HG03039 (cell line): Measurements from ENCODE around the gene AKR7A2.
"Not testable (repeated sequence)": the region's sequence is repeated elsewhere in the genome, so short reads cannot be mapped to it uniquely, and the experiment has no call there.

ENCODE experiments used
- ATAC-seq: cut with Tn5 transposase; IDR thresholded peaks from one replicate; pipeline ENCODE4 v1.9.1; 2021; ENCODE audit warnings: mild to moderate bottlenecking, moderate library complexity; ENCODE audit not compliant: unreplicated experiment

AKR7A2 gene

DNA sequence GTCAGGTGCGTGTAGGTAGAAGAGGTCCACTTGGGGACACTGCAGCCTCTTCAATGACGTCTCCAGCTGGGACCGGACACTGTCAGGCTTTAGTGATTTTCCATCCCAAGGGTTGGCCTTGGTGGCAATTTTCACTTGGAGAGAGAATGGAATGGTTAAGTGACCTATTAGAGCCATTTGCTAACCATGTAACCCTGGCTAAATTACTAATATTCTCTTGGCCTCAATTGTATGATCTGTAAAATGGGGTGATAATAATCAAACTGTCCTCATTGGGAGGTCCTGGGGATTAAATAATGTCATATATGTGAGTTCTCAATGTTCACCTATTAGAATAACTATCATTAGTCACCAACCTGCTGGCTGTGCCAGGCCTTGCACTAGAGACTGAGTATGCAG is 3.4 kb downstream of the AKR7A2 start:
- ATAC-seq: no peak

- no peak for ATAC-seq
Measured at GRCh38 chr1:19307794-19308508, 4.0 kb downstream of the AKR7A2 start.

DNA sequence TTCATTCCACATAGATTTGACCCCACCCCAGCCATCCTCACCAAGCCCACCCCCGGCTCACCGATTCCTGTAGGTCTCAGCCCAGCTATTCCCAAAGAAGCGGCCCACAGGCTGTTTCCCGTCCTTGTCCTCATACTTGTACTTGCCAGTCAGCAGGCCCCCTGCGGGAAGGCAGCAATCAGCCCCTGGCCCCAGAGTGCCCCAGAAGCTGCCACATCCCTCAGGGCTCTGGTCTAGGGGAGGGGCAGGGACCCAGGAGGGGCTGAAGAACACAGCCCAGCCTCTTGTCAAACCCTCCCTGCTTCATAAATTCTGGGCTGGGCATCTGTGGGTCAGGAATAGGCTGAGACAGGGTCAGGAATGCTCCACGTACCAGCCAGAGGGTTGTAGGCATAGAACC is 5.0 kb downstream of the AKR7A2 start:
- ATAC-seq: no peak

- ATAC-seq: no peak
Measured at GRCh38 chr1:19305880-19306279, 6.1 kb downstream of the AKR7A2 start.

GRCh38 chr1:19304081-19304480 is 7.9 kb downstream of the AKR7A2 start:
- not testable (repeated sequence) for ATAC-seq

- ATAC-seq: no peak
Measured at GRCh38 chr1:19300211-19300610, 11.7 kb downstream of the AKR7A2 start.

GRCh38 chr1:19294638-19295037 is 17.3 kb downstream of the AKR7A2 start:
- no peak for ATAC-seq

DNA sequence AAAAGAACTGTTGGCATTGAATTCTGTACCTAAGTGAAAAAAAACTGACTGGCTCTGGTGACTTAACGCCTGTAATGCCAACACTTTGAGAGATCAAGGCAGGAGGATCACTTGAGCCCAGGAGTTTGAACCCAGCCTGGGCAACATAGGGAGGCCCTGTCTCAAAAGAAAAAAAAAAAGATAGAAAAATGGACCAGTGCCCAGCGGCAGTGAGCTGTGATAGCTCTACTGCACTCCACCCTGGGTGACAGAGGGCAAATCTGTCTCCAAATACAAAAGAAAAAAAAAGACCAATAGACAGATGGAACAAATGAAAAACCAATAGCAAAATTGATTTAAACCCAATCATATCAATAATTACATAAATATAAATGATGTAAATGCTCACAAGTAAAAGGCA is 22.7 kb downstream of the AKR7A2 start:
- ATAC-seq: no peak

DNA sequence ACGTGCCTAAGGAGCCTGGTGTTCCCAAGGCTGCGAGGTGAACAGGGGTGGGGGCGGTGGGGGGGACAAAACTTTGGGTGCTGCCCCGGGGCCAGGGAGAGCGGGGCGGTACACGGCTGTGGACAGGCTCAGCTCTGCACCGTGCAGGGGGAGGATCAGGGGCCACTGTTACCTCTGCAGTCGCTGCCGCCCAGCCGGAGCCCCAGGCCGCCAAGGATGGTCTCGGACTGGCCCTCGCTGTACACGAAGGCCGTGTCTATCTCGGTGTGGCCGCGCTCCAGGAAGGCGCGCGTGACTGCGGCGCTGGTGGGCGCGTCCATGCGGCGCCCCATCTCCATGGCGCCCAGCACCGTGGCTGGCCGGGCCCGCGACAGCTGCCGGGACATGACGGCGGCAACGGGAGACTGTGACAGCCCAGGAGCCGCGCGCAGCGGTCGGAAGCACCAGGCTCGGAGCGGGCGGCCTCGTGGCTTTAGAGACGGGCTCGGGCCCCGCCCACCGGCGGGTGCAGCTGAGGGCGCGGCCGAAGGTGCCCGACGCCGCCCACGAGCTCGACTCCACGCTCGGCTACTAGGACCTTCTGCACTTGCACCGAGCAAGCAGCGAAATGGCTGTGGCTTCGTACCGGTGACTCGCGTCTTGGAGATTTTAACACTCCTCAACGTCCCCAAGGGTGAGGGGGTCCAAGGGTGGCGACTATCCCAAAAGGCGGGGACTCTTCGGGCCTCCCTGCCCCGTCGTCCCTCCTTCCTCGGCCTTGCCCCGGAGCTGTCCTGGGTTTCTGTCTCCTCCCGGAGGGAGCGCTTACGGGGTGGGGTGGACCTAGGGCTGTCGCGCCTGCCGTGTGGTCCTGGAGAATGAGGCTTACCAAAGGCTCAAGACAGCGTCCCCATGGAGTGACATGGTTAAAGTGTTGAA is 23.4 kb downstream of the AKR7A2 start, which contains the start of gene AKR7A3:
Gene AKR7A3 (minus strand): TSS at position 447 of the 918 bp plus-strand sequence. CDS start 61 bp downstream, at position 386.
- not testable (repeated sequence) for ATAC-seq

- no peak for ATAC-seq
Measured at GRCh38 chr1:19287436-19288185, 24.3 kb downstream of the AKR7A2 start.

- ATAC-seq: not testable (repeated sequence)
Measured at GRCh38 chr1:19285807-19286206, 26.1 kb downstream of the AKR7A2 start.

DNA sequence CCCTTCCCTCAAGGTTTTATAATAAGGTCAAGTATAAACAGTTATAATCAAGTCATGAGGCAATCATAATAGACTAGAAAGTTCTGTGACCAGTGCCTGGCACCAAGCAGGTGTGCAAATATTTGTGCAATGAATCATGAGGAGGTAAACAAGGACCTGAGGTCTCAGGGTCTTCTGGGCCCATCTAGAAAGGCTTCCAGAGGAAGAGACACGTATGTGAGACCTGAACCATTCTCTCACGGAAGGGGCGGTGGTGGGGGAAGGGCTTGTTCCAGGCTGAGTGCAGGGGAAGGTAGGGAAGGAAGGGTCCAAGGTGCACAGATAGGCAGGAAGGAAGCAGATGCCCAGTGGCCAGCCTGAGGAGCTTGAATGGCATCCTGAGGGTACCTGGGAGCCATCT is 26.6 kb downstream of the AKR7A2 start:
- ATAC-seq: not testable (repeated sequence)

- ATAC-seq: no peak
Measured at GRCh38 chr1:19284881-19285280, 27.1 kb downstream of the AKR7A2 start.

DNA sequence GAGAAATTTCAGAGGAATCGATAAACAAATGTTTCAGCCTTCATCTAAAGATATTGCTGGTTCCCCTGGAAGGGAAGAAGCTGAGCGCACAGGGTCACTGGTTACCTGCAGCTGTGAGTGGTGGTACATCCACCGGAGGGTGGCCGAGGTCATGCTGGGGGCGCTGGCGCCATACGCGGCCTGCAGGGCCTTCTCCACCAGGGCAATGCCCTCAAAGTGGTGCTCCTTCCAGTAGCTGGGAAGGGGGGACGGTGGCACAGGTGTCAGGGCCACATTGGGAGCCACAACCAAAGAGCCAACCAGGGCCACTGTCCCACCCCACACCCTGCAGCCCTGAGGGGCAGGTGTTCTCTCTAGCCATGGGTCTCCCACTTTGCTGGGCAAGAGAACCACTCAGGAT is 28.1 kb downstream of the AKR7A2 start:
- ATAC-seq: no peak

DNA sequence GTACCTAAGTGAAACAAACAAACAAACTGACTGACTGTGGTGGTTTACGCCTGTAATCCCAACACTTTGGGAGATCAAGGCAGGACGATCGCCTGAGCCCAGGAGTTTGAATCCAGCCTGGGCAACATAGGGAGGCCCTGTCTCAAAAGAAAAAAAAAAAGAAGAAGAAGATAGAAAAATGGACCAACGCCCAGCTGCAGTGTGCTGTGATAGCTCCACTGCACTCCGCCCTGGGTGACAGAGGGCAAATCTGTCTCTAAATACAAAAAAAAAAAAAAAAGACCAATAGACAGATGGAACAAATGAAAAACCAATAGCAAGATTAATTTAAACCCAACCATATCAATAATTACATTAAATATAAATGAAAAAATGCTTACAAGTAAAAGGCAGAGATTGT is 37.3 kb downstream of the AKR7A2 start:
- no peak for ATAC-seq

DNA sequence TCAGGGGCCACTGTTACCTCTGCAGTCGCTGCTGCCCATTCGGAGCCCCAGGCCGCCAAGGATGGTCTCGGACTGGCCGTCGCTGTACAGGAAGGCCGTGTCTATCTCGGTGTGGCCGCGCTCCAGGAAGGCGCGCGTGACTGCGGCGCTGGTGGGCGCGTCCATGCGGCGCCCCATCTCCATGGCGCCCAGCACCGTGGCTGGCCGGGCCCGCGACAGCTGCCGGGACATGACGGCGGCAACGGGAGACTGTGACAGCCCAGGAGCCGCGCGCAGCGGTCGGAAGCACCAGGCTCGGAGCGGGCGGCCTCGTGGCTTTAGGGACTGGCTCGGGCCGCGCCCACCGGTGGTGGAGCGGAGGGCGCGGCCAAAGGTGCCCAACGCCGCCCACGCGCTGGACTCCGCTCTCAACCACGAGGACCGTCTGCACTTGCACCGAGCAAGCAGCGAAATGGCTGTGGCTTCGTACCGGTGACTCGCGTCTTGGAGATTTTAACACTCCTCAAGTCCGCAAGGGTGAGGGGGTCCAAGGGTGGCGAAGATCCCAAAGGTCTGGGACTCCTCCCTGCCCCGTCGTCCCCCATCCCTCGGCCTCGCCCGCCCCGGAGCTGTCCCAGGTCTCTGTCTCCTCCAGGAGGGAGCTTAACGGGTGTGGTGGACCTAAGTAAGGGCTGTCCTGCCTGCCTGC is 38.0 kb downstream of the AKR7A2 start:
- not testable (repeated sequence) for ATAC-seq

GRCh38 chr1:19273106-19273843 is 38.7 kb downstream of the AKR7A2 start:
- no peak for ATAC-seq

GRCh38 chr1:19272064-19272463 is 39.9 kb downstream of the AKR7A2 start:
- no peak for ATAC-seq

DNA sequence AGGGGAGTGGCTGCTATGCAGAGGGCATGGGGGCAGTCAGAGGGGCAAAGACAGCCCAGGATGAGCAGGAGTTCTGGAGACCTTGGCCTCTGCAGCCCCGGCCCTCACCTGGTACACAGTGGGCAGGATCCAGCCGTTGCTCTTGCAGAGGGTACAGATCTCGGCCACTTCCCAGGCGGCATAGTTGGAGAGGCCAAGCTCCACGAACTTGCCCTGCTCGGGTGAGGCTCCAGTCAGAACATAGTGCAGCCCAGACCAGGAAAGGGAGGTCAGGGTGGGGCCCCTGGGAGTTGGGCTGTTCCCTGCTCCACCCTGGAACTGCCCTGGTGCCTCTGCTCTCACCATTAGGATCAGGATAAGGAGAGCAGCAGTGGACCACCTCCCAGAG is 41.6 kb downstream of the AKR7A2 start:
- not testable (repeated sequence) for ATAC-seq
